Caki2 (cell line): ENCODE measurements around the gene MCTP1. TPM values are rescaled to one million over a fixed set of nuclear protein-coding genes. Genes with fewer than 3 reads are reported as not detected.
"Not testable (repeated sequence)": the region's sequence is repeated elsewhere in the genome, so short reads cannot be mapped to it uniquely, and the experiment has no call there.

ENCODE experiments used
- DNase-seq: peaks from one replicate; pipeline ENCODE4 v3.0.0-alpha.2; 2015; ENCODE audit warnings: low read depth
- in situ Hi-C: cut with HindIII; loops from 2 replicates; pipeline ENCODE4 v1.10.0; 2016; ENCODE audit warnings: low sequenced_read_pairs, low pct_unique_long_range_greater_than_20kb, mixed read lengths
- total RNA-seq: library from RNA; depleted of rRNA; stranded (reverse); fragments of >200 nt; shearing (Covaris generic); gene quantifications from 2 replicates; pipeline ENCODE4 v1.2.3, GENCODE V29; 2014; ENCODE audit warnings: low replicate concordance

The MCTP1 gene
- total RNA-seq, 1 experiment from 2014 or later, result 42.4 TPM

DNA sequence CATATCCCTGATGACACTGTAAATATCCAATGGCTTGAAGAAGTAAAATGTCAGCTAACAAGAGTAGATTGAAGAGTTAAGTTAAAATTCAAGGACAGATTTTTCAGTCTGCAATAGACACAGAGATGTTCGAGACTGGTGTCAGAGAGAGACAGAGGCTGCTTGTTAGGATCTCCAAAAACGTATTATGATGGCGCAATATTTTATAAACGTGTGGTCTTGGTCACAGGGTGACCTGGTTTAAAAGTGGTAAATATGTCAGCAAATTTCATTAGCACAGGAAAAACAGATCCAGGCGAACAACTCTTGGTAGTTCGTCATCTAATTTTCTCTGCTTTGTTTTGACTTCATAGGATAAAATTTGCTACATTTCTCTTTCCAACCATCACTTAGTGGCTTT is 317.4 kb downstream of the MCTP1 start:
- DNase-seq, result no peak
- in situ Hi-C loops, result no loop called here

GRCh38 chr5:94959279-94959678 is 325.6 kb downstream of the MCTP1 start:
- DNase-seq, in situ Hi-C loops: not testable (repeated sequence)

DNA sequence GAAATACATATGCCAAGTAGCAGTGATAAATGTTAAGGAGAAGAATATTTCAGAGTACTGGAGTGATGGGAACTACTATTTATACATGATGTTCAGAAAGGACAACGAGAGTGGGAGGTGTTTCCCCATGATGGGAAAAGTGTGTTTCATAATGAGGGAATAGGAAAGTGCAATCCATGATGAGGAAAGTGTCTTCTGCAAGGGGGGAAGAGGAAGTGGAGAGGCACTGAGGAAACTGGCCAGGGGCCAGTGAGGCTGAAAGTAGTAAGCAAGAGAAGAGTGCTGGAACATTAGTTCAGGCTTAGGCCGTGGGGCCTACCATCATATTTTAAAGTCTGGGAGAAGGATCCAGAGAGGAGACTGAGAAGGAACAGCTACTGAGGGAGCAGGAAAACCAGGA is 339.2 kb downstream of the MCTP1 start:
- in situ Hi-C loops, result no loop called here
- no peak for DNase-seq

DNA sequence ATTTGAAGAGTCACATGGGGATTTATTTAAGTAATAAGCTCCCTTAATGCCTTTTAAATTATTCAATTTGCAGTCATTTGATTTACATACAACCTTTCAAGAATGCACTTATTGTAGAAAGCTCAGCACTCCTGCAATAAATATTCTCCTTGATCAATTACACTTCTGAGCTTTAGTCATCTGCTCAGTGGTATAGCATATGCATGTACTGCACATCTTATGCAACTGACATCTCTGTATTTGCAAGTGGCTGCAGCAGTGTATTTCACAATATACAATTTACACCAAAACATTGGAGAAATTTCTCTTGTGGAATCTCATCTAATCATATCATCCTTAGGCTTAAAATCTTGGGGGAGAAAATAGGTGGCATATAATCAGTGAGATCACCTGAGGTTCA is 340.7 kb downstream of the MCTP1 start:
- no peak for DNase-seq
- in situ Hi-C loops, result no loop called here

GRCh38 chr5:94941122-94941755 is 343.7 kb downstream of the MCTP1 start:
- in situ Hi-C loops, result no loop called here
- DNase-seq, result no peak

GRCh38 chr5:94932259-94932658 is 352.6 kb downstream of the MCTP1 start:
- in situ Hi-C loops, result no loop called here
- no peak for DNase-seq

DNA sequence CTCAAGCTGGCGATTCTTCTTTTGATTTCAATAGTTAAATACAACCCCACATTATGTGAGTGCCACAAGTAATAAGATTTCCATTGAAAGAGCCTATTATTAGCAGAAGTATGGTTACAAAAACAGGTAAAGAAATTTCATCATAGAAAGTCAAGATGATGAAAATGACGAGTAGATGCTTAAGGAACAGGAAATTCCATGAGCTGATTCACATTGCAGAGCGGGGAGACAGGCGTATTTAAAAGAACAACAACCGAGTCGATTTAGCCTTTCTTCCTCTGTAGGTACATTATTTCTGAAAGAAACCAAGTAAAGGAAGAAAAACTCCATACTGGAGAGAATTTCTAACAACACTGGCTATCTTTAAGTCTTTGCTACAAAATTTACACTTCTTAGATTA is 356.0 kb downstream of the MCTP1 start:
- DNase-seq, result no peak

GRCh38 chr5:94920570-94920969 is 364.3 kb downstream of the MCTP1 start:
- in situ Hi-C loops, result no loop called here
- DNase-seq, result no peak

More for the DNA sequence above, 356.0 kb downstream of the MCTP1 start:
- in situ Hi-C loops, result no loop called here

- in situ Hi-C loops, result no loop called here
Observed at GRCh38 chr5:94916619-94917018, 368.3 kb downstream of the MCTP1 start.

GRCh38 chr5:94911276-94911675 is 373.6 kb downstream of the MCTP1 start:
- in situ Hi-C loops, result no loop called here
- no peak for DNase-seq

More at GRCh38 chr5:94916619-94917018, 368.3 kb downstream of the MCTP1 start:
- DNase-seq, result no peak

- no peak for DNase-seq
- in situ Hi-C loops, result no loop called here
Observed at GRCh38 chr5:94910721-94911120, 374.2 kb downstream of the MCTP1 start.

DNA sequence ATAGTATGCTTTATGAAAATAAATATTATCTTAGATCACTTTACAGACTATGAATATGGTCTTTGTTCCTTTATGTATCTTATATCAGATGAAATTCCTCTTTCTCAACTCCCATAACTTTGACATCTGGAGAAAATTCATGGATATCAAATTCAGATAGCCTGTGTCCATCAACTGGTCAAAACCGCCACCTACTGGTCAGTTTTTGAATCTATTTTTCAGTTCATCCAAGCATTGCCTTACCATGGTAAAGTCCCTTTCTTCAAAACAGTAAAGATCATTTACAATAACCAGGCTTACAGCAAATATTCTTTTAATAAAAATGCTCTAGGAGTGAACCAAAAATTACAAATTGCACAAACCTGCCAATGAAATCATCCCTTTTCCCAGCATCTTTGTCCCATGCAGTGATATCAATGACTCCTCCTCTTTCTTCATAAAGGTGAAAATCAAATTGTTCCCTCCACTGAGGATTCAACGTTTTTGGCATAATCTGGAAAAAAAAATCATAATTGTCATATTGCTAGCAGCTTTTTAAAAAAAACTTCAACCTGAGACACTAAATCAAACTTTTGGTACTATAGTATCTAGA is 375.9 kb downstream of the MCTP1 start:
- in situ Hi-C loops, result no loop called here
- no peak for DNase-seq

- DNase-seq, result no peak
- in situ Hi-C loops, result no loop called here
Observed at GRCh38 chr5:94906750-94907149, 378.1 kb downstream of the MCTP1 start.

DNA sequence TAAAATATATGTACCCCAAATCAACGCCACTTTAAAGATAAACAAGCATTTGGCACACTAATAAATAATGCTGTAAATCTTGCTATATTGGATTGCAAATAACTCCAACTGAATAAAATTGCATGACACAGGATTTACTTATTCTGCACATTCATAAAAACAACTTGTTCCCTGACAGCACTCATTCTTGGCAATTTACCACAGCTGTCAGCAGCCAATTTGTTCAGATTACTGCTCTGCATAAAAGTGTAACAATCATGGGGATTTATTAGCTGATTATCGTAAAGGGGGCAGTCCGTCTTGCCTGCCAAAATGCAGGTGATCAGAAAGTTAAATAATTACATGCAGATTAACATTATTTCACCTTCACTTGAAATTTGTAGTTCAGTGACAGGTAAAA is 381.2 kb downstream of the MCTP1 start:
- in situ Hi-C loops, result no loop called here
- DNase-seq, result no peak

- in situ Hi-C loops, result no loop called here
- DNase-seq, result peak; percentile 36
Observed at GRCh38 chr5:94901191-94901979, 383.5 kb downstream of the MCTP1 start.

- in situ Hi-C loops, result no loop called here
- no peak for DNase-seq
Observed at GRCh38 chr5:94900006-94900505, 384.8 kb downstream of the MCTP1 start.

- in situ Hi-C loops, result no loop called here
- no peak for DNase-seq
Observed at GRCh38 chr5:94893412-94894135, 391.3 kb downstream of the MCTP1 start.

- DNase-seq, result no peak
- in situ Hi-C loops, result no loop called here
Observed at GRCh38 chr5:94891972-94892371, 392.9 kb downstream of the MCTP1 start.

GRCh38 chr5:94891565-94891964 is 393.3 kb downstream of the MCTP1 start:
- no peak for DNase-seq
- in situ Hi-C loops, result no loop called here
